Activated CD4-positive, CD25-positive, alpha-beta regulatory T cell treated with anti-CD3 and anti-CD28 coated beads, Interleukin-2, amount 50 U/mL, for 72 hours (primary cell): ENCODE measurements around the gene ACAD10.

Experiments used
- DNase-seq: peaks from one replicate; pipeline ENCODE4 v3.0.0; 2021

The ACAD10 gene

GRCh38 chr12:111780166-111780565 is 94.3 kb downstream of the ACAD10 start:
- DNase-seq: no peak

DNA sequence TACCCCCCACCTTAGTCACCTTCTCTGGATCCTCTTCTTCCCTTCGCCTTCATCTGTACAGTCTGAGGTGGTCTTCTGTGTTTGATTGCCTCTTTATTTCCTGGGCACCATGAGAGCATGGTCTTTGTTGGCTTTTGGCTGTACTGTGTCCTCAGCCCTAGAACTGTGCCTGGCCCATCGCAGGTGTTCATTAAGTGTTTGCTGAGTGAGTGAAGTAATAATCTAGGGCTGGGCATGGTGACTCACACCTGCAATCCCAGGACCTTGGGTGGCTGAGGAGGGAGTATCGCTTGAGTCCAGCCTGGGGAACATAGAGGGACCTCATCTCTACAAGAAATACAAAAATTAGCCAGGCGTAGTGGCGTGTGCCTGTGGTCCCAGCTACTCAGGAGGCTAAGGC is 94.8 kb downstream of the ACAD10 start:
- DNase-seq: no peak

- no peak for DNase-seq
Measured at GRCh38 chr12:111781085-111781658, 95.3 kb downstream of the ACAD10 start.

DNA sequence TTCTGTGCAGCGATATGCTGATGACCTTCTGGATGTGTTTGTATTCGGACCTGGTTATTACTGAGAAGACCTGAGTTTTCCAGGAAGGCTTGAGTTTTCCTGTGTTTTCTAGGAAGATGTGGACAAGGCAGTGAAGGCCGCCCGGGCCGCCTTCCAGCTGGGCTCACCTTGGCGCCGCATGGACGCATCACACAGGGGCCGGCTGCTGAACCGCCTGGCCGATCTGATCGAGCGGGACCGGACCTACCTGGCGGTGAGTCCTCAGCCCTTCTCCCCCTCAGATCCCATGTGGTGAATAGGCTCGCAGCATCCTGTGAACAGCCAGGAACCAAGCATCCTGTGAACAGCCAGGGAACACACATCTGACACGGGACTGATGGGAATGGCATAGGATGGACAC is 97.2 kb downstream of the ACAD10 start:
- no peak for DNase-seq

- DNase-seq: no peak
Measured at GRCh38 chr12:111784953-111785352, 99.1 kb downstream of the ACAD10 start.

DNA sequence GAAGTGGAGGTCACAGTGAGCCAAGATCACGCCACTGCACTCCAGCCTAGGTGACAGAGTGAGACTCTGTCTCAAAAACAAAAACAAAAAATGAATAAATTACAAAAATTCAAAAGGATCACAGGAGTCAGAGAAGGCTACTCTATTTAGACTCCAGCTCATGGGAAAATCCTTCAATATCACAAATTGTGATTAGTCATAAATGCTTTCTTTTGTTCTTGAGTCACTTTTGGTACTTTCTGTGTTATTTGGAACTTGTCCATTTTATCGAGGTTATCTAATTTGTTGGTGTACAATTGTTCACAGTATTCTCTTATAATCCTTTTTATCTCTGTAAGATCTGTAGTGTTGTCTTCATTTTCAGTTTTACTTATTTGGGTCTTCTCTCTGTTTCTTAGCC is 99.8 kb downstream of the ACAD10 start:
- no peak for DNase-seq

GRCh38 chr12:111788178-111788654 is 102.4 kb downstream of the ACAD10 start:
- DNase-seq: no peak

DNA sequence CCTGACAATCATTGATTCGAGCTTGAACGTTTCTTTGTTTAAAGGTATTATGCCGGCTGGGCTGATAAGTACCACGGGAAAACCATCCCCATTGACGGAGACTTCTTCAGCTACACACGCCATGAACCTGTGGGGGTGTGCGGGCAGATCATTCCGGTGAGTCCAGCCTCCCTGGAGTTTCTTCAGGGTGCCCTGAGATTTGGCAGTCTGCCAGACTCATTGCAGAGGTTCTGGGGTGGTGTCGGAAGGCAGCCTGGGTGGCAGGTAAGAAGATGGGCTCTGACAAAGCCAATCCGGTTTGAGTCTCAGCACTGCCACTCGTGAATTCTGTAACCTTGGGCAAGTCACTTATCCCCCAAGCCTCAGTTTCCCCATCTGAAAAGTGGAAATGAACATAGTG is 103.9 kb downstream of the ACAD10 start:
- no peak for DNase-seq

- no peak for DNase-seq
Measured at GRCh38 chr12:111791507-111791906, 105.7 kb downstream of the ACAD10 start.

DNA sequence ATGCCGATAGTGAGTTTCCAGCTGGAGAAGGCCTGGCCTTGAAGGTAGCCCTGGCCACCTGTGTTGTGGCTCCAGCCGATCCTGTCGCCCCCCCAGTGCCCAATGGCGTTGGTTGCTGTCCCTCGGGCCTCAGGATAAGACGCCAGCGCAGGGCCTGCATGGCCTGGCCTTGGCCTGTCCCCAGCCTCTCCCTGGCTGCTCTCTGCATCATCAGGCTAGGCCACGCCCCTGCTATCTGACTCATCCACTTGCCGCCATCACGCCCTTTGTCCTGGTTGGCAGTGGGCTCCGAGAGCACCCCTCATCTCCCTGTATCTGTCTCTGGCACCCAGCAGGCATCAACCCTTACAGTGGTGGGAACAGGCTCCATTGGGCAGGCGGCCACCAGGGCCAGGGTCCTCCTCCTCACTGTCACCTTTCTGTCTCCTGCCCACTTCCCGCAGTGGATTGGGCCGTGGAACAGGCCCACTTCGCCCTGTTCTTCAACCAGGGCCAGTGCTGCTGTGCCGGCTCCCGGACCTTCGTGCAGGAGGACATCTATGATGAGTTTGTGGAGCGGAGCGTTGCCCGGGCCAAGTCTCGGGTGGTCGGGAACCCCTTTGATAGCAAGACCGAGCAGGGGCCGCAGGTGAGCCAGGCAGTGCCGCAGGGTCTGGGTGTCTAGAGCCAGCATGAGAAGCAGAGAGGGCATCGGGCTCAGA is 106.5 kb downstream of the ACAD10 start:
- DNase-seq: no peak

GRCh38 chr12:111792856-111793235 is 107.0 kb downstream of the ACAD10 start:
- DNase-seq: no peak

- DNase-seq: no peak
Measured at GRCh38 chr12:111798182-111798581, 112.3 kb downstream of the ACAD10 start.

DNA sequence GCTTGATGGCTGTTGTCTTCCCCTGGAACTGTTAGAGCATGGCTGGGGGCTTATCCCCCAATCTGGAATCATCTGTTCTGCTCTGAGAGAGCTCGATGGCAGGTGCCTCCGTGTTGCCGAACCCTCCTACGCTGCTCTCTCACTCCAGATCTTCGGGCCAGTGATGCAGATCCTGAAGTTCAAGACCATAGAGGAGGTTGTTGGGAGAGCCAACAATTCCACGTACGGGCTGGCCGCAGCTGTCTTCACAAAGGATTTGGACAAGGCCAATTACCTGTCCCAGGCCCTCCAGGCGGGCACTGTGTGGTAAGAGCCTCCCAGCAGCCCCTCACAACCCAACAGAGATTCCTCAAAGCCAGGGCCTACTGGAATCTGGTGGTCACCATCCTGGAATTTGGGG is 113.9 kb downstream of the ACAD10 start:
- DNase-seq: no peak

DNA sequence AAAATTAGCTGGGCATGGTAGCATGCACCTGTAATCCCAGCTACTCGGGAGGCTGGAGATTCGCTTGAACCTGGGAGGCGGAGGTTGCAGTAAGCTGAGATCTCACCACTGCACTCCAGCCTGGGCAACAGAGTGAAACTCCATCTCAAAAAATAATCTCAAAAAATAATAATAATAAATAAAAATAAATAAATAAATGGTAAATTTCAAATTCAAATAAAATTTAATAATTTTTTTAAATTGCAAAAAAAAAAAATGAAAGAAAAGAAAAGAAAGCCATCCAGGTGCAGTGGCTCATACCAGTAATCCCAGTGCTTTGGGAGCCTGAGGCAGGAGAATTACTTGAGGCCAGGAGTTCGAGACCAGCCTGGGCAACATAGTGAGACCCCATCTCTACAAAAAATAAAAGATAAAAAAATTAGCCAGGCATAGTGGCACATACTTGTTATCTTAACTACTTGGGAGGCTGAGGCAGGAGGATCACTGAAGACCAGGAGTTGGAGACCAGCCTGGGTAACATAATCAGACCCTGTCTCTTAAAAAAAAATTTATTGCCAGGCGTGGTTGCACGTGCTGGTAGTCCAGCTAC is 117.3 kb downstream of the ACAD10 start:
- DNase-seq: no peak

DNA sequence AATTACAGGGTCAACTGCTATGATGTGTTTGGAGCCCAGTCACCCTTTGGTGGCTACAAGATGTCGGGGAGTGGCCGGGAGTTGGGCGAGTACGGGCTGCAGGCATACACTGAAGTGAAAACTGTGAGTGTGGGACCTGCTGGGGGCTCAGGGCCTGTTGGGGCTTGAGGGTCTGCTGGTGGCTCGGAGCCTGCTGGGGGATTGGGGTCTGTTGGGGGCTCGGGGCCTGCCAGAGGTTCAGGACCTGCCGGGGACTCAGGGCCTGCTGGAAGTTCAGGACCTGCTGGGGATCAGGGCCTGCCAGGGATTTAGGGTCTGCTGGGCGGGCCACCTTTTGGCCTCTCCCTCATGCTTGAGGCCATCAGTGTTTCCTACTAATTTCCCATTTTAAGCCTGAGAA is 118.0 kb downstream of the ACAD10 start:
- DNase-seq: no peak

GRCh38 chr12:111806304-111806703 is 120.5 kb downstream of the ACAD10 start:
- DNase-seq: no peak
